MM.1S (cell line): ENCODE measurements around the gene FFAR2.
"Not testable (repeated sequence)": the region's sequence is repeated elsewhere in the genome, so short reads cannot be mapped to it uniquely, and the experiment has no call there.

ENCODE experiments used
- EZH2 ChIP-seq: fragments of 300-600 bp; sonication (generic); optimal IDR thresholded peaks from 2 replicates; pipeline ENCODE3; 2017; ENCODE audit warnings: low read depth, mild to moderate bottlenecking, antibody characterized with exemption, low read length, mixed read lengths
- EZH2phosphoT487 ChIP-seq: fragments of 300-600 bp; sonication (generic); IDR thresholded peaks from 2 replicates; pipeline ENCODE4 v1.6.1; 2018; ENCODE audit warnings: antibody characterized with exemption, low read length
- TF ChIP-seq, protein P1 (sequence below): fragments of 300-600 bp; sonication (generic); IDR thresholded peaks from 2 replicates; pipeline ENCODE4 v1.5.1; 2016; ENCODE audit warnings: antibody characterized with exemption, low read length, mixed read lengths

DNA sequence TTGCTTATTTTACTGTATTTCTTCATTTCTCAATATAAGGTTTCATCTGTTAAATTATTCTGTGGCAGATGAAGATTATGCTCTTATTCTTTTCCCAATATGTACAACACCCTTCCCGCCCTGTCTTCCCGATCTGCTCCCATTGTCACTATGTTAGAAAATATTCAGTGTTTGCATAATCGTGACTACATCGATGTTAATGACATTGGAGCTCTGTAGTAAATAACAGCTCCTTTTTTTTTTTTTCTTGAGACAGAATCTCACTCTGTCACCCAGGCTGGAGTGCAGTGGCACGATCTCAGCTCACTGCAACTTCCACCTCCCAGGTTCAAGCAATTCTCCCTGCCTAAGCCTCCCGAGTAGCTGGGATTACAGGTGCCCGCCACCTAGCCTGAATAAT, 14.9 kb downstream of the FFAR2 start:
- TF ChIP-seq, protein P1, sequence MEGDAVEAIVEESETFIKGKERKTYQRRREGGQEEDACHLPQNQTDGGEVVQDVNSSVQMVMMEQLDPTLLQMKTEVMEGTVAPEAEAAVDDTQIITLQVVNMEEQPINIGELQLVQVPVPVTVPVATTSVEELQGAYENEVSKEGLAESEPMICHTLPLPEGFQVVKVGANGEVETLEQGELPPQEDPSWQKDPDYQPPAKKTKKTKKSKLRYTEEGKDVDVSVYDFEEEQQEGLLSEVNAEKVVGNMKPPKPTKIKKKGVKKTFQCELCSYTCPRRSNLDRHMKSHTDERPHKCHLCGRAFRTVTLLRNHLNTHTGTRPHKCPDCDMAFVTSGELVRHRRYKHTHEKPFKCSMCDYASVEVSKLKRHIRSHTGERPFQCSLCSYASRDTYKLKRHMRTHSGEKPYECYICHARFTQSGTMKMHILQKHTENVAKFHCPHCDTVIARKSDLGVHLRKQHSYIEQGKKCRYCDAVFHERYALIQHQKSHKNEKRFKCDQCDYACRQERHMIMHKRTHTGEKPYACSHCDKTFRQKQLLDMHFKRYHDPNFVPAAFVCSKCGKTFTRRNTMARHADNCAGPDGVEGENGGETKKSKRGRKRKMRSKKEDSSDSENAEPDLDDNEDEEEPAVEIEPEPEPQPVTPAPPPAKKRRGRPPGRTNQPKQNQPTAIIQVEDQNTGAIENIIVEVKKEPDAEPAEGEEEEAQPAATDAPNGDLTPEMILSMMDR: not testable (repeated sequence)
- TF ChIP-seq EZH2, EZH2phosphoT487: not testable (repeated sequence)
